Uterus (tissue), 4 donors: ENCODE measurements around the gene UGGT2. TPM values are rescaled to one million over a fixed set of nuclear protein-coding genes. Genes with fewer than 3 reads are reported as not detected.
"Not testable (repeated sequence)": the region's sequence is repeated elsewhere in the genome, so short reads cannot be mapped to it uniquely, and the experiment has no call there.

Experiments used
- DNase-seq, 2 donors: peaks; one replicate each; pipeline ENCODE4 v3.0.0-alpha.2; 2019 to 2020
- H3K27ac ChIP-seq, 2 donors: fragments of 200-600 bp; sonication (generic); 1 replicate in 1 of 2; 2 replicates in 1 of 2; pipeline ENCODE4 v1.5.1; 2016 to 2018
- H3K27me3 ChIP-seq, 2 donors: fragments of 200-600 bp; sonication (generic); one replicate each; pipeline ENCODE4 v1.5.1; 2018 to 2019; ENCODE audit warnings: control low read depth in 1 of 2
- H3K36me3 ChIP-seq, 2 donors: fragments of 200-600 bp; sonication (generic); one replicate each; pipeline ENCODE4 v1.5.1; 2019; ENCODE audit warnings: control low read depth in 1 of 2
- H3K4me1 ChIP-seq, 2 donors: fragments of 200-600 bp; sonication (generic); one replicate each; pipeline ENCODE4 v1.5.1; 2018 to 2019; ENCODE audit warnings: control low read depth in 1 of 2
- H3K4me3 ChIP-seq, 2 donors: fragments of 200-600 bp; sonication (generic); 1 replicate in 1 of 2; 2 replicates in 1 of 2; pipeline ENCODE4 v1.5.1; 2018 to 2019; ENCODE audit warnings: mild to moderate bottlenecking in 1 of 2
- H3K9me3 ChIP-seq, 2 donors: fragments of 200-600 bp; sonication (generic); one replicate each; pipeline ENCODE4 v1.5.1; 2019; ENCODE audit warnings: control low read depth in 1 of 2
- POLR2A ChIP-seq, 2 donors: fragments of 450-650 bp; IDR thresholded peaks; one replicate each; pipeline ENCODE4 v1.6.1; 2016; ENCODE audit warnings: antibody characterized with exemption in 2 of 2, mild to moderate bottlenecking in 1 of 2, moderate library complexity in 1 of 2
- intact Hi-C: fragments of 100-400 bp; cut with DNase I; formaldehyde crosslinking; loops from one replicate; pipeline ENCODE4 v1.15.1; 2023; ENCODE audit warnings: low total_unique reads
- total RNA-seq, 4 donors: library from RNA; depleted of rRNA in 3 of 4; stranded (reverse); fragments of >200 nt in 3 of 4; gene quantifications; one replicate each; pipeline versions ENCODE4 v1.1.0 to v1.2.4, GENCODE V29; 2014 to 2023
- TF ChIP-seq, protein P1 (sequence below), 4 experiments: fragments of 200-600 bp in 2 of 4; fragments of 450-650 bp in 2 of 4; sonication (generic) in 2 of 4; IDR thresholded peaks; one replicate each; pipeline ENCODE4 v1.5.1; 2016 to 2019; ENCODE audit warnings: antibody characterized with exemption in 4 of 4, mild to moderate bottlenecking in 2 of 4, moderate library complexity in 1 of 4
- donor health status: DM: yes; HTN: yes; CAD: no.

The UGGT2 gene
- total RNA-seq, 4 donors from 2014 or later = 33.5 to 171 (median 116) TPM

DNA sequence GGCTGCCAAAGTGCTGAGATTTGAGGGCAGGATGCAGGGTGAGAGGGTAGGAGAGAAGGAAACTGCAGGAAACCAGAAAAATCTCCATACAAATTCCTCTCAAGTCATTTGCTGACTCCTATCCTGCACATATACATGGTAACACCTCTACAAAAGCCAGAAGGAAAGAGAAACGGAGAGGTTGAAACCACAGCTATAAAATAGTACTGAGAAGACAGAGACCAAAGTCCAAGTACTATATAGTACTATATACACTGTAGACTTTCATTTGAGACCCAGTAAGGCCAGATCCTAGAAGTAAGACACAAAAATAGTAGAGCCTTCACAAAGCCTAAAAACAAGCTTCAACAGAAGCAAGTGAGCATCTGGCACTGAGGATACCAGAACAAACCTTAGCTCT is 103.1 kb downstream of the UGGT2 start:
- no peaks in the 10 kb centered on the region for H3K36me3 ChIP-seq

DNA sequence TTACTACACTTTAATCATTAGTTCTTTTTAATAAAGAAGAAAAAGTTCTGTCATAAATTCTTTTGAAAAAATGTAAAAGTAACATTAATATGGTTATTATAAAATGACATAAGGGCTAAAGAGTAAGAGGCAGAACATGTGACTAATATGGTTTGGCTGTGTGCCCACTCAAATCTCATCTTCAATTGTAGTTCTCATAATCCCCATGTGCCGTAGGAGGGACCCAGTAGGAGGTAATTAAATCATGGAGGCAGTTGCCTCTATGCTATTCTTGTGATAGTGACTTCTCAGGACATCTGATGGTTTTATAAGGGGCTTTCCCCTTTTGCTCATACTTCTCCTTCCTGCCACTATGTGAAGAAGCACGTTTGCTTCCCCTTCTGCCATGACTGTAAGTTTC is 104.5 kb downstream of the UGGT2 start:
- Histone ChIP-seq H3K4me3 (no peak overlapping the region), H3K9me3 (no peaks in the 10 kb centered on the region), H3K27me3 (no peaks in the 10 kb centered on the region), H3K27ac (no peak overlapping the region), H3K4me1 (no peaks in the 10 kb centered on the region), H3K36me3 (no peaks in the 10 kb centered on the region)
- DNase-seq = no peak
- intact Hi-C loops = no loop called here
- TF ChIP-seq, protein P1, sequence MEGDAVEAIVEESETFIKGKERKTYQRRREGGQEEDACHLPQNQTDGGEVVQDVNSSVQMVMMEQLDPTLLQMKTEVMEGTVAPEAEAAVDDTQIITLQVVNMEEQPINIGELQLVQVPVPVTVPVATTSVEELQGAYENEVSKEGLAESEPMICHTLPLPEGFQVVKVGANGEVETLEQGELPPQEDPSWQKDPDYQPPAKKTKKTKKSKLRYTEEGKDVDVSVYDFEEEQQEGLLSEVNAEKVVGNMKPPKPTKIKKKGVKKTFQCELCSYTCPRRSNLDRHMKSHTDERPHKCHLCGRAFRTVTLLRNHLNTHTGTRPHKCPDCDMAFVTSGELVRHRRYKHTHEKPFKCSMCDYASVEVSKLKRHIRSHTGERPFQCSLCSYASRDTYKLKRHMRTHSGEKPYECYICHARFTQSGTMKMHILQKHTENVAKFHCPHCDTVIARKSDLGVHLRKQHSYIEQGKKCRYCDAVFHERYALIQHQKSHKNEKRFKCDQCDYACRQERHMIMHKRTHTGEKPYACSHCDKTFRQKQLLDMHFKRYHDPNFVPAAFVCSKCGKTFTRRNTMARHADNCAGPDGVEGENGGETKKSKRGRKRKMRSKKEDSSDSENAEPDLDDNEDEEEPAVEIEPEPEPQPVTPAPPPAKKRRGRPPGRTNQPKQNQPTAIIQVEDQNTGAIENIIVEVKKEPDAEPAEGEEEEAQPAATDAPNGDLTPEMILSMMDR (IDR thresholded peaks at IDR 0.05) = no peak

More for the DNA sequence above, 103.1 kb downstream of the UGGT2 start:
- no peaks in the 10 kb centered on the region for H3K27me3 ChIP-seq
- intact Hi-C loops = no loop called here
- no peaks in the 10 kb centered on the region for H3K9me3 ChIP-seq
- TF ChIP-seq, protein P1 (IDR thresholded peaks at IDR 0.05) = no peak
- TF ChIP-seq POLR2A (IDR thresholded peaks at IDR 0.05) = no peak
- H3K4me1 ChIP-seq = no peaks in the 10 kb centered on the region
- no peak overlapping the region for H3K27ac ChIP-seq
- no peak for DNase-seq
- H3K4me3 ChIP-seq = no peak overlapping the region

DNA sequence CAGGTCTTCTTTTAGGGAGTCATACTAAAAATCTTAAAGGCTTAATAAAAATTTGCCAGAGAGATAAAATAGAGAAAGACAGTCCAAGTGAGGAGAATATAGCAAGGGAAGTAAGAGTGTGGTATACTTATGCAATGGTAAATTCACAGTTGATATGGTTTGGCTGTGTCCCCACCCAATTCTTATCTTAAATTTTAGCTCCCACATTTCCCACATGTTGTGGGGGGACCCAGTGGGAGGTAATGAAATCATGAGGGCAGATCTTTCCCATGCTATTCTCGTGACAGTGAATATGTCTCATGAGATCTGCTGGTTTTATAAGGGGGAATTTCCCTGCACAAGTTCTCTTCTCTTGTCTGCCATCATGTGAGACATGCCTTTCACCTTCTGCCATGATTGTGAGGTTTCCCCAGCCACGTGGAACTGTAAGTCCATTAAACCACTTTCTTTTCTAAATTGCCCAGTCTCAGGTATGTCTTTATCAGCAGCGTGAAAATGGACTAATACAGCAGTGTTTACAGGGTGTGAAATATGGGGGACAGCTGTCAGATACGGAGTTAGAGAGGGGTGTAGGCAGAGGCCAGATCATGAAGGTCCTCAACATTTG is 115.4 kb downstream of the UGGT2 start:
- no peak overlapping the region for H3K4me3 ChIP-seq
- no peaks in the 10 kb centered on the region for H3K27me3 ChIP-seq
- no peaks in the 10 kb centered on the region for H3K4me1 ChIP-seq
- H3K9me3 ChIP-seq = peaks cover 0 to 10% of the 10 kb centered on the region in 2 donors
- intact Hi-C loops = no loop called here
- H3K27ac ChIP-seq = no peak overlapping the region
- no peak for DNase-seq
- no peaks in the 10 kb centered on the region for H3K36me3 ChIP-seq
- TF ChIP-seq, protein P1 (IDR thresholded peaks at IDR 0.05) = no peak
- TF ChIP-seq POLR2A (IDR thresholded peaks at IDR 0.05) = no peak

DNA sequence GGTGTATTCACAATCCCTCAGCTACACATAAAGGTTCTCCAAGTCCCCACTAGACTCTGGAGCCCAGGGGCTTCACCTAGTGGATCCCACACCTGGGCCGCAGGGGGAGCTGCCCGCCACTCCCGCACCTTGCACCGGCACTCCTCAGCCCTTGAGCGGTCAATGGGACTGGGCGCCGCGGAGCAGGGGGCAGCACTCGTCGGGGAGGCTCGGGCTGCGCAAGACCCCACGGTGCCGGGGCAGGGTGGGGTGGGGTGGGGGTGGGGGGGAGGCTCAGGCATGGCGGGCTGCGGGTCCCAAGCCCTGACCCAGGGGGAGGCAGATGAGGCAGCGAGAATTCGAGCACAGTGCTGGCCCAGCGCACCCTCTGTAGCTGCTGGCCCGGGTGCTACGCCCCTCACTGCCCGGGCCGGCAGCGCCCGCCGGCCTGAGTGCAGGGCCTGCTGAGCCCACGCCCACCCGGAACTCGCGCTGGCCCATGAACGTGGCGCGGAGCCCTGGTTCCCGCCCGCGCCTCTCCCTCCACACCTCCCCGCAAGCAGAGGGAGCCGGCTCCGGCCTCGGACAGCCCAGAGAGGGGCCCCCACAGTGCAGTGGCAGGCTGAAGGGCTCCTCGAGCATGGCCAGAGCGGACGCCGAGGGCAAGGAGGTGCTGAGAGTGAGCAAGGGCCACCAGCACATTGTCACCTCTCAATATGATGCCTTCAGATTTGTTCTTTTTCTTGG is 121.7 kb downstream of the UGGT2 start:
- H3K4me3 ChIP-seq = no peak overlapping the region
- intact Hi-C loops = no loop called here
- H3K4me1 ChIP-seq = no peaks in the 10 kb centered on the region
- H3K27me3 ChIP-seq = no peaks in the 10 kb centered on the region
- no peaks in the 10 kb centered on the region for H3K36me3 ChIP-seq
- H3K9me3 ChIP-seq = peaks cover 0 to 10% of the 10 kb centered on the region in 2 donors
- TF ChIP-seq POLR2A (IDR thresholded peaks at IDR 0.05) = no peak
- TF ChIP-seq, protein P1 (IDR thresholded peaks at IDR 0.05) = no peak
- H3K27ac ChIP-seq = no peak overlapping the region
- DNase-seq = no peak

DNA sequence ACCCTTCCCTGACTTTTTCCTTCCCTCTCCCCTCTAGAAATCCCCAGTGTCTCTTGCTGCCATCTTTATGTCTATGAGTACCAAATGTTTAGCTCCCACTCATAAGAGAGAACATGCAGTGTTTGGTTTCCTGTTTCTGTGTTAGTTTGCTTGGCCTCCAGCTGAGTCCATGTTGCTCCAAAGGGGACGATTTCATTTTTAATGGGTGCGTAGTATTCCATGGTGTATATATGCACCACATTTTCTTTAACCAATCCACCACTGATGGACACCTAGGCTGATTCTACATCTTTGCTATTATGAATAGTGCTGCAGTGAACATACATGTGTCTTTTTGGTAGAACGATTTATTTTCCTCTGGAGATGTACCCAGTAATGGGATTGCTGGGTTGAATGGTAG is 123.8 kb downstream of the UGGT2 start:
- no peak for TF ChIP-seq POLR2A (IDR thresholded peaks at IDR 0.05)
- TF ChIP-seq, protein P1 (IDR thresholded peaks at IDR 0.05) = no peak
- H3K4me3 ChIP-seq = no peak overlapping the region
- H3K27me3 ChIP-seq = no peaks in the 10 kb centered on the region
- no peak for DNase-seq
- intact Hi-C loops = no loop called here
- no peaks in the 10 kb centered on the region for H3K36me3 ChIP-seq
- H3K9me3 ChIP-seq = no peaks in the 10 kb centered on the region
- H3K27ac ChIP-seq = no peak overlapping the region
- H3K4me1 ChIP-seq = no peaks in the 10 kb centered on the region

DNA sequence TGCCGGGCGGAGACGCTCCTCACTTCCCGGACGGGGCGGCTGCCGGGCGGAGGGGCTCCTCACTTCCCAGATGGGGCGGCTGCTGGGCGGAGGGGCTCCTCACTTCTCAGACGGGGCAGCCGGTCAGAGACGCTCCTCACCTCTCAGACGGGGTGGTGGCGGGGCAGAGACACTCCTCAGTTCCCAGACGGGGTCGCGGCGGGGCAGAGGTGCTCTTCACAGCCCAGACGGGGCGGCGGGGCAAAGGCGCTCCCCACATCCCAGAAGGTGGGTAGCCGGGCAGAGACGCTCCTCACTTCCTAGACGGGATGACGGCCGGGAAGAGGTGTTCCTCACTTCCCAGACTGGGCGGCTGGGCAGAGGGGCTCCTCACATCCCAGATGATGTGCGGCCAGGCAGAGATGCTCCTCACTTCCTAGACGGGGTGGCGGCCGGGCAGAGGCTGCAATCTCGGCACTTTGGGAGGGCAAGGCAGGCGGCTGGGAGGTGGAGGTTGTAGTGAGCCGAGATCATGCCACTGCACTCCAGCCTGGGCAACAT is 124.8 kb downstream of the UGGT2 start:
- intact Hi-C loops, H3K4me1 ChIP-seq, H3K9me3 ChIP-seq, H3K4me3 ChIP-seq, H3K27ac ChIP-seq, H3K36me3 ChIP-seq, H3K27me3 ChIP-seq, DNase-seq: not testable (repeated sequence)
